GM18519 (cell line): ENCODE measurements around the gene TCF12.
"Not testable (repeated sequence)": the region's sequence is repeated elsewhere in the genome, so short reads cannot be mapped to it uniquely, and the experiment has no call there.

Source experiments
- ATAC-seq: cut with Tn5 transposase; IDR thresholded peaks from one replicate; pipeline ENCODE4 v1.9.1; 2021; ENCODE audit warnings: mild to moderate bottlenecking, moderate library complexity; ENCODE audit not compliant: unreplicated experiment, low FRiP score

The TCF12 gene

GRCh38 chr15:56913670-56914069 lies 4.8 kb upstream of the TCF12 start:
- no peak for ATAC-seq

GRCh38 chr15:56915888-56916287 lies 2.6 kb upstream of the TCF12 start:
- no peak for ATAC-seq

GRCh38 chr15:56916825-56917477 lies 1.5 kb upstream of the TCF12 start:
- no peak for ATAC-seq

DNA sequence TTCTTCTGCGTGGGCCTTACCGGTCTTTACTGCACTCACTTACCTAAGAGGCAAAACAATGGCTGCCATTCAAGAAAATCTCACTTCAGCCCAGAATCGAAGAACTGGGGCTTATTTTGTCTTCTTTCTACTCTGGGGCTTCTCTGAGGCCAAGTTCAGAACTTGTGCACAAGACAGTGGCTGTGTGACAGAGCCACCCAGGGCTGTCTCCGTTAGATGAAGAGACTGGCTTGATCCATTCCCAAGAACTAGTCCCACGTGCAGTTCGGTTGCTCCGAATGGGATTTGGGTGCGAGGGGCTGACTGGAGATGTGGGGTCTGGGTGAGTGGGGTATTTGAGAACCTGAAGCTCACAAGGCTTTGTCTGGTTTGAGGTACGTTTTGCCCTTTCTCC lies 795 bp upstream of the TCF12 start:
- no peak for ATAC-seq

GRCh38 chr15:56919031-56919608 lies 676 bp downstream of the TCF12 start:
- peak; percentile 16 for ATAC-seq

DNA sequence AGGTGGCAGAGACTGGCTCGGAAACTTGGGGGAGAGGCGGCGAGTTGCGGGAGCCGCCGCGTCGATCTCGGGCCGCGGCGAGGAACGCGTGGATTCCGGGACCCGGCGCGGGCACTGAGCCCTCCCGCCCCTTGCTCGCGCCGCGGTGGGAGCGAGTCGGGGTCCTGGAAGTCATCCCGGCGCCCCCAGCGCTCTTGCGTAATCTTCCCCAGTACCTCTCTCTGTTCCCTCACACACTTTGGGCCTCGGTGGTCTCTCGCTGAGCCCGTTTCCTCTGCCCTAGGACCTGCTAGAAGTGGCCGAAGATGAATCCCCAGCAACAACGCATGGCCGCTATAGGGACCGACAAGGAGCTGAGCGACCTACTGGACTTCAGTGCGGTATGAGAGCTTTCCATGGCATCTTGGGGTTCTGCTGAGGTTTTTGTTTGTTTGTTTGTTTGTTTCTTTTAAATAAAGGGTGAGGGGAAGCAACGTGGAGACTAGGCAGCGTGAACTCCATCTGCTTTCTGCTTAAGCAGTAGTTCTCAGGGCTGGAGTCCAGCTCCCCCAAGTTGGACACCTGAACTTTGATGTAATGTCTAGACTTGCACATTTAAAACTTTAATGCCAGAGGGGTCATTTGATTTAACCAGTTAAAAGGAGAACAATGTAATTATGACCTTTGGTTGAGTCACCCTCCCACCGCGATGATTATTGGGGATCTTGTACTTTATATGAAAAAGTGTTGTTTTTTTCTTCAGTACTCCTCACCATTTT lies 1.3 kb downstream of the TCF12 start:
- ATAC-seq, result no peak

DNA sequence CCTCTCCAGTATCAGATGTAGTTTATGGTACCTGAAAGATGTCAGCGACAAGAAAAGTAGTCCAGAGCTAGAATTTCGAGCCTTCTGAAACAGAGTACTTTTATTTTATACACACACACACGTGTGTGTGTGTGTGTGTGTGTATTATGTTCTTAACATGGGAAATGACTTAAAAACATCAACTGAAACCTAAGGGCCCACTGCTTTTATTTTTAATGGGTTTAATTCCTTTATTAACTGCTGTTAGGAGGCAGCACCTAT lies 1.9 kb downstream of the TCF12 start:
- ATAC-seq, result no peak

- ATAC-seq, result no peak
Measured at GRCh38 chr15:56923174-56923591, 4.7 kb downstream of the TCF12 start.

GRCh38 chr15:56927816-56928215 lies 9.4 kb downstream of the TCF12 start:
- ATAC-seq, result no peak

DNA sequence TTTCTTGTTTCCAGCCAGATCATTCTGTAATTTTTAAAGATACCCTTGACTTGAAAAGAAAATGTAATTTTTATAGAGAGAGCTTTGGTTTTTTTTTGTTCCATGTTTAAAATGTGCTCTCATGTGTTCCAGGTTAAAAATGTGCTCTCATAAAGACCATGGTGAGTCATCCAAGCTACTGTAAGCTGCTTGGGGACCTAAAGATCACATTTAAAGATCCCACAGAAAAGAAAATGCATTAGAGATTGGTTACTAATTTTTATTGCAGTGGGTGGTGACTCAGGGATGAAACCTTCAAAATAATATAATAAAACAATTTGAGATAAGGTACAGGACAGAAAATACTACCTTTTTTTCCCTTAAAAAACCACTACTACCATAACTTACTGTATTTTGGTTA lies 11.0 kb downstream of the TCF12 start:
- no peak for ATAC-seq

GRCh38 chr15:56929933-56930332 lies 11.5 kb downstream of the TCF12 start:
- no peak for ATAC-seq

DNA sequence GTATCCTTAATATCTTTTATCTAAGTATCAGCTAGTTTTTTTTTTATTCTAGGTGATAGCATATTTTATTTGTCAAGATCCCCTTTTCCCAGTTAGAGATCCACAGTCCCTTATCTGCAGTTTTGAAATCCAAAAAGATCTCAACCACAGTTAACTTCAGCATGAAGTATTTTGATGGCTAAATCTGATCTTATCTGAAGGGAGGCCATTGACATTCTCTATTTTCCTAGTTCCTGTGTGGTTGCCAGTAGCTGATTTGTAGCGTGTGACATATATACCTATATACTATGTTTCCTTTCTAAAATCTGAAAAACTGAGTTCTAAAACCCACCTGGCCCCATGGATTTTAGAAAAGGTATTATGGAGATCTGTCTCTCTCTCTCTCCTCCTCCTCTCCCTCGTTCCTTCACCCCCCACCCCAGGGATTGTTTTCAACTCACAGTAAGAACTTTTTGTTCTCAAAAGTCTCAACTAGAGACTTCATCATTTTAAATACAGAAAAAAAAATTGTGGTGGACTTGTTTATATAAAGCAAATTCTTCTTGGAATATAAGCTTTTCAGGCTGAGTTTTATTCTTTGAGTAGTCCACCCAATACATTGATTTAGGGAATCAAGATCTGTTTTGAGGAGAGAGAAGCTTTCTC lies 12.3 kb downstream of the TCF12 start:
- ATAC-seq, result no peak

- no peak for ATAC-seq
Measured at GRCh38 chr15:56931639-56932508, 13.4 kb downstream of the TCF12 start.

GRCh38 chr15:56932509-56932868 lies 14.0 kb downstream of the TCF12 start:
- not testable (repeated sequence) for ATAC-seq

GRCh38 chr15:56933410-56933809 lies 15.0 kb downstream of the TCF12 start:
- no peak for ATAC-seq

GRCh38 chr15:56933811-56934210 lies 15.4 kb downstream of the TCF12 start:
- ATAC-seq, result no peak

GRCh38 chr15:56934269-56934668 lies 15.8 kb downstream of the TCF12 start:
- no peak for ATAC-seq

DNA sequence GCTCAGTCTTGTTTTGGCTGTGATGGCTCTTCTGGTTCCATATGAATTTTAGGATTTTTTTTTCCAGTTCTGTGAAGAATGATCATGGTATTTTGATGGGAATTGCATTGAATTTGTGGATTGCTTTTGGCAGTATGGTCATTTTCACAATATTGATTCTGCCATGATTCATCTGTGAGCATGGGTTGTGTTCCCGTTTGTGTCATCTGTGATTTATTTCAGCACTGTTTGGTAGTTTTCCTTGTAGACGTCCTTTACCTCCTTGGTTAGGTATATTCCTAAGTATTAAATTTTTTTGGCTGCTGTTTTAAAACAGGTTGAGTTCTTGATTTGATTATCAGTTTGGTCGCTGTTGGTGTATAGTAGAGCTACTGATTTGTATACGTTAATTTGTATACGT lies 18.5 kb downstream of the TCF12 start:
- ATAC-seq, result no peak

- ATAC-seq, result no peak
Measured at GRCh38 chr15:56939257-56939656, 20.8 kb downstream of the TCF12 start.

GRCh38 chr15:56940388-56940787 lies 21.9 kb downstream of the TCF12 start:
- ATAC-seq, result no peak

DNA sequence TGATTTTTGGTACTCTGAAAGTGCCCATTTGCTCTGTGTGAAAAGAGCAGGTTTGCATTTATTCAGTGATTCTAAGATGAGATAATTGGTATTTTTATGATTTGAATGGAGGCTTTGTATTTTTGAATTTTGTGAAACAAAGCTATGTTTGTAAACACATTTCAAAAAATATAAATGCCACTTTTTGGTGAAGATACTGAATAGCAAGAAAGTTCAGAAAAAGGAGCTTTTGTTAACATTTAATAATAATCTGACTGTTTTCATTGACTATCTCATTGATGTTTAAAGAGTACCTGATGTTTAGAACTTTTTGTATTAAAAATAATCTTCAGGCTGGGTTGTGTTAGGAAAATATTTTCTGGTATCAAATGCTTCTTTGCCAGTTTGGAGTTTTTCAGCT lies 23.7 kb downstream of the TCF12 start:
- no peak for ATAC-seq
